ENCODE results near the gene SESN3. TPM values are rescaled to one million over a fixed set of nuclear protein-coding genes. Genes with fewer than 3 reads are reported as not detected.

The SESN3 gene
- total RNA-seq, 1 experiment from 2014 or later, result 36.8 TPM

GRCh38 chr11:95170294-95170693, 60.7 kb downstream of the SESN3 start:
- Histone ChIP-seq H3K23me2 (ENCODE audit: insufficient read length, low read depth, low read length, poor library complexity, severe bottlenecking) (no peaks in the 10 kb centered on the region), H3K18ac (ENCODE audit: insufficient read length, low read depth, low read length) (no peak overlapping the region), H4K8ac (replicated peaks; ENCODE audit: insufficient read length, low read depth, low read length) (no peak overlapping the region), H3K79me2 (ENCODE audit: insufficient read depth, low read length) (no peaks in the 10 kb centered on the region), H2AFZ (ENCODE audit: low read length) (no peak overlapping the region), H3T11ph (ENCODE audit: low read length) (no peak overlapping the region), H4K5ac (ENCODE audit: insufficient read length, low read depth, low read length) (no peak overlapping the region), H3K27me3 (ENCODE audit: insufficient read depth, low read length) (no peaks in the 10 kb centered on the region), H4K20me1 (ENCODE audit: control insufficient read depth, insufficient read depth, insufficient read length) (no peaks in the 10 kb centered on the region), H2BK20ac (ENCODE audit: low read depth, low read length, poor library complexity, severe bottlenecking) (no peak overlapping the region), H3K4me1 (ENCODE audit: insufficient read depth, low read length) (peaks cover 3% of the 10 kb centered on the region; the same call in 1 of the 2 replicates), H3K9ac (ENCODE audit: extremely low read depth, insufficient read length, low read length) (no peak overlapping the region), H2AK5ac (ENCODE audit: insufficient read length, low read length) (no peak overlapping the region), H3K23ac (ENCODE audit: insufficient read length, low read depth, low read length) (no peak overlapping the region), H3K79me1 (ENCODE audit: insufficient read depth, low read depth, low read length, poor library complexity, severe bottlenecking) (no peaks in the 10 kb centered on the region), H3K4me2 (ENCODE audit: insufficient read depth, insufficient read length, low read length) (no peak overlapping the region), H3K56ac (ENCODE audit: insufficient read length, low read depth, low read length) (no peak overlapping the region), H4K91ac (ENCODE audit: insufficient read length, low read depth, low read length) (no peak overlapping the region), H3K27ac (ENCODE audit: insufficient read length, low read depth, low read length) (no peak overlapping the region), H2BK5ac (ENCODE audit: insufficient read length, low read length) (no peak overlapping the region), H3K14ac (ENCODE audit: insufficient read depth, low read length) (no peak overlapping the region), H2BK120ac (ENCODE audit: low read depth, low read length, poor library complexity, severe bottlenecking) (no peak overlapping the region), H2BK15ac (ENCODE audit: low read depth, low read length) (no peak overlapping the region), H3K4ac (ENCODE audit: low read depth, low read length) (no peak overlapping the region), H3K9me3 (ENCODE audit: control insufficient read depth, low read depth, low read length) (no peaks in the 10 kb centered on the region), H2BK12ac (ENCODE audit: insufficient read length, low read depth, low read length) (no peak overlapping the region)
- H3K27ac Mint-ChIP-seq, result no peak overlapping the region
- H3K4me3 Mint-ChIP-seq, result no peak overlapping the region
- H3K4me1 Mint-ChIP-seq, result peaks cover 30 to 39% of the 10 kb centered on the region in 2 experiments
- TF ChIP-seq CTCF (conservative IDR thresholded peaks at IDR 0.05), result no peak
- no peaks in the 10 kb centered on the region for H3K9me3 Mint-ChIP-seq
- H3K27me3 Mint-ChIP-seq (ENCODE audit: low read depth), result no peaks in the 10 kb centered on the region
- peaks cover 0 to 15% (median 7%) of the 10 kb centered on the region in 3 experiments; a peak in 3 of 7 replicates for H3K36me3 Mint-ChIP-seq (ENCODE audit: insufficient read depth in 1 of 3, low read depth in 3 of 3)
- DNase-seq, result no peak
- WGBS (ENCODE audit: extremely low coverage, insufficient read length, low lambda C conversion rate), result no CpG with 5 or more reads among the region's 5 CpGs

All from H9 (cell line).